Activated CD4-positive, alpha-beta T cell treated with anti-CD3 and anti-CD28 coated beads for 24 hours (primary cell): Measurements from ENCODE around the gene NSUN7.
"Not testable (repeated sequence)": the region's sequence is repeated elsewhere in the genome, so short reads cannot be mapped to it uniquely, and the experiment has no call there.

Experiments
- DNase-seq, 2 donors: peaks; one replicate each; pipeline ENCODE4 v3.0.0-alpha.2; 2020; ENCODE audit warnings: low read depth in 2 of 2

NSUN7 gene

GRCh38 chr4:40749717-40750460 lies at the start of gene NSUN7:
Gene NSUN7 (plus strand): TSS chr4:40749955. CDS start chr4:40750694, 739 bp downstream.
- peak in 1 of 2 donors; percentile 11 for DNase-seq

GRCh38 chr4:40702137-40702799 lies 47.5 kb upstream of the NSUN7 start:
- DNase-seq: no peak

GRCh38 chr4:40702800-40703151 lies 47.0 kb upstream of the NSUN7 start:
- DNase-seq: no peak

GRCh38 chr4:40704073-40704472 lies 45.7 kb upstream of the NSUN7 start:
- no peak for DNase-seq

GRCh38 chr4:40710484-40711254 lies 39.1 kb upstream of the NSUN7 start:
- DNase-seq: no peak

GRCh38 chr4:40713001-40713400 lies 36.8 kb upstream of the NSUN7 start:
- DNase-seq: not testable (repeated sequence)

- DNase-seq: no peak
Observed at GRCh38 chr4:40713798-40714197, 36.0 kb upstream of the NSUN7 start.

- DNase-seq: no peak
Observed at GRCh38 chr4:40718586-40718985, 31.2 kb upstream of the NSUN7 start.

GRCh38 chr4:40719008-40719623 lies 30.6 kb upstream of the NSUN7 start:
- no peak for DNase-seq

- DNase-seq: no peak
Observed at GRCh38 chr4:40720351-40720750, 29.4 kb upstream of the NSUN7 start.

- no peak for DNase-seq
Observed at GRCh38 chr4:40720916-40721315, 28.8 kb upstream of the NSUN7 start.

- DNase-seq: no peak
Observed at GRCh38 chr4:40721730-40722171, 28.0 kb upstream of the NSUN7 start.

- no peak for DNase-seq
Observed at GRCh38 chr4:40722576-40723161, 27.1 kb upstream of the NSUN7 start.

GRCh38 chr4:40723728-40724127 lies 26.0 kb upstream of the NSUN7 start:
- DNase-seq: no peak

- no peak for DNase-seq
Observed at GRCh38 chr4:40728333-40728732, 21.4 kb upstream of the NSUN7 start.

GRCh38 chr4:40729555-40729954 lies 20.2 kb upstream of the NSUN7 start:
- no peak for DNase-seq

- no peak for DNase-seq
Observed at GRCh38 chr4:40730091-40730679, 19.6 kb upstream of the NSUN7 start.

- no peak for DNase-seq
Observed at GRCh38 chr4:40731361-40731760, 18.4 kb upstream of the NSUN7 start.

GRCh38 chr4:40731792-40732245 lies 17.9 kb upstream of the NSUN7 start:
- DNase-seq: no peak

- DNase-seq: no peak
Observed at GRCh38 chr4:40733752-40734151, 16.0 kb upstream of the NSUN7 start.

- no peak for DNase-seq
Observed at GRCh38 chr4:40734497-40734896, 15.3 kb upstream of the NSUN7 start.
